Caco-2 (cell line): Measurements from ENCODE around the gene ANKRD66. TPM values are rescaled to one million over a fixed set of nuclear protein-coding genes. Genes with fewer than 3 reads are reported as not detected.

Experiments
- Bru-seq: library from RNA; stranded (reverse); fragments of 400-500 nt; gene quantifications from one replicate; lab custom pipeline; 2021; lab: Mats Ljungman, UMichigan
- BruChase-seq, 2 experiments: library from RNA; stranded (reverse); fragments of 400-500 nt; gene quantifications; one replicate each; lab custom pipeline; 2021; lab: Mats Ljungman, UMichigan
- BruUV-seq: library from RNA; stranded (reverse); fragments of 400-500 nt; replicated peaks from 2 replicates; lab custom pipeline; 2021; lab: Mats Ljungman, UMichigan
- CTCF ChIA-PET: fragments of 300-600 bp; sonication (Branson Sonifier 250); formaldehyde crosslinking; loops from one replicate; lab custom pipeline; 2022; ENCODE audit warnings: antibody characterized with exemption; lab: Charles Lee
- POLR2A ChIA-PET: fragments of 300-600 bp; sonication (Branson Sonifier 250); formaldehyde crosslinking; loops from one replicate; lab custom pipeline; 2022; ENCODE audit warnings: antibody characterized with exemption; lab: Charles Lee
- DNase-seq, 2 experiments: peaks; one replicate each; pipeline versions ENCODE4 v3.0.0 to v3.0.0-alpha.2; 2020 to 2022
- H3K27me3 ChIP-seq: replicated peaks from 2 replicates; pipeline ENCODE4 v1.6.0; 2011; ENCODE audit warnings: low read length; ENCODE audit not compliant: control insufficient read depth, insufficient read depth
- H3K36me3 ChIP-seq: 2 replicates; pipeline ENCODE4 v1.5.1; 2011; ENCODE audit warnings: low read length; ENCODE audit not compliant: control insufficient read depth, insufficient read depth
- H3K4me1 ChIP-seq: fragments of 250-450 bp; sonication (Bioruptor Pico); 2 replicates; pipeline ENCODE4 v1.5.1; 2020; ENCODE audit warnings: mild to moderate bottlenecking
- H3K4me3 ChIP-seq: 2 replicates; pipeline ENCODE4 v1.5.1; 2011; ENCODE audit warnings: low read depth, mild to moderate bottlenecking, control low read depth, low read length
- H3K9me3 ChIP-seq: fragments of 250-450 bp; sonication (Bioruptor Pico); 2 replicates; pipeline ENCODE4 v1.5.1; 2020; ENCODE audit warnings: mild to moderate bottlenecking, moderate library complexity
- H3K27ac Mint-ChIP-seq: one replicate; pipeline ENCODE4 v1.8.0; 2022; ENCODE audit warnings: mixed read lengths; ENCODE audit not compliant: unreplicated experiment
- H3K27me3 Mint-ChIP-seq: one replicate; pipeline ENCODE4 v1.8.0; 2022; ENCODE audit warnings: mixed read lengths; ENCODE audit not compliant: insufficient read depth, unreplicated experiment
- H3K36me3 Mint-ChIP-seq: one replicate; pipeline ENCODE4 v1.8.0; 2022; ENCODE audit warnings: mild to moderate bottlenecking, mixed read lengths; ENCODE audit not compliant: insufficient read depth, unreplicated experiment
- H3K4me1 Mint-ChIP-seq: one replicate; pipeline ENCODE4 v1.8.0; 2022; ENCODE audit warnings: low read depth, mixed read lengths; ENCODE audit not compliant: unreplicated experiment
- H3K4me3 Mint-ChIP-seq: one replicate; pipeline ENCODE4 v1.8.0; 2022; ENCODE audit warnings: mild to moderate bottlenecking, moderate library complexity, mixed read lengths; ENCODE audit not compliant: unreplicated experiment
- H3K9me3 Mint-ChIP-seq: one replicate; pipeline ENCODE4 v1.8.0; 2022; ENCODE audit warnings: mixed read lengths; ENCODE audit not compliant: unreplicated experiment
- intact Hi-C: fragments of 100-400 bp; cut with micrococcal nuclease; formaldehyde crosslinking; loops from one replicate; pipeline ENCODE4 v1.10.0; 2022; ENCODE audit not compliant: unreplicated experiment
- long read RNA-seq: library from polyadenylated mRNA; stranded (forward); transcript quantifications from one replicate; pipeline ENCODE4 v2.0.0, GENCODE V29; 2022
- total RNA-seq: library from RNA; stranded (reverse); gene quantifications from 2 replicates; pipeline ENCODE4 v1.2.3, GENCODE V29; 2022
- TF ChIP-seq, protein P1 (sequence below), 2 experiments: fragments of 200-600 bp in 1 of 2; IDR thresholded peaks; 1 replicate in 1 of 2; 2 replicates in 1 of 2; pipeline versions ENCODE4 v1.5.1 to v1.8.0; 2011 to 2022; ENCODE audit warnings: antibody characterized with exemption in 1 of 2, control low read depth in 1 of 2, inconsistent platforms in 1 of 2, low read depth in 1 of 2, low read length in 1 of 2, mild to moderate bottlenecking in 1 of 2, moderate library complexity in 1 of 2; ENCODE audit not compliant: insufficient read depth in 1 of 2, severe bottlenecking in 1 of 2, unreplicated experiment in 1 of 2

ANKRD66 gene
- total RNA-seq (not detected in 2 replicates), Bru-seq, nascent RNA (percentile 6 among the genes with signal in this experiment), BruChase-seq, experiment 1, labeled RNA remaining after a 2-hour chase (not detected), BruChase-seq, experiment 2, labeled RNA remaining after a 6-hour chase (not detected)
- long read RNA-seq: 0 reads

DNA sequence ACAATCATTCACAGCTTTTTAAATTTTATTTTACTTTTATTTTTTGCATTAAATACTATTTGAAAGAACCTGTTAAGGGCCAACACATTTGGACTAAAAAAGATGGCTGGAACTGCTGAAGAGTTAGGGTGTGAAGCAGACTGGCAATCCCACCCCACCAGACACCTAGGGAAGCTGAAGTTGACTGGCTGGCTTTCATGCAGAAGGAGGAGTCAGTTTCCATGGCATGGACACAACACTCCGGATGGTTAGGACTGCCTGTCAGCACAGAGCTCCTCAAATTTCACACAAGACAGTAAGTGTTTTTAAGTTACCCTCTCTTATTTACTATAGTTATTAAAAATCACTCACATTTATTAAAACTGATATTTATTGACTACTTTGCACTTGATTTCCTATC is at the start of gene ANKRD66:
Gene ANKRD66, plus strand, starts transcription at position 238 of the 400 bp plus-strand sequence. CDS start 5,016 bp downstream, outside the sequence.
- Mint-ChIP-seq H3K4me1 (no peaks in the 10 kb centered on the region), H3K9me3 (peaks cover 10% of the 10 kb centered on the region), H3K27ac (no peak within 1 kb of the TSS), H3K36me3 (no peaks in the 10 kb centered on the region), H3K4me3 (no peak within 1 kb of the TSS), H3K27me3 (peaks cover 9% of the 10 kb centered on the region)
- no peaks in the 10 kb centered on the region for H3K9me3 ChIP-seq
- BruUV-seq: no TSS peak
- POLR2A ChIA-PET: no interaction called here
- intact Hi-C loops: no loop called here
- H3K36me3 ChIP-seq: no peaks in the 10 kb centered on the region
- no peaks in the 10 kb centered on the region for H3K4me1 ChIP-seq
- CTCF ChIA-PET: no interaction called here
- TF ChIP-seq, protein P1, sequence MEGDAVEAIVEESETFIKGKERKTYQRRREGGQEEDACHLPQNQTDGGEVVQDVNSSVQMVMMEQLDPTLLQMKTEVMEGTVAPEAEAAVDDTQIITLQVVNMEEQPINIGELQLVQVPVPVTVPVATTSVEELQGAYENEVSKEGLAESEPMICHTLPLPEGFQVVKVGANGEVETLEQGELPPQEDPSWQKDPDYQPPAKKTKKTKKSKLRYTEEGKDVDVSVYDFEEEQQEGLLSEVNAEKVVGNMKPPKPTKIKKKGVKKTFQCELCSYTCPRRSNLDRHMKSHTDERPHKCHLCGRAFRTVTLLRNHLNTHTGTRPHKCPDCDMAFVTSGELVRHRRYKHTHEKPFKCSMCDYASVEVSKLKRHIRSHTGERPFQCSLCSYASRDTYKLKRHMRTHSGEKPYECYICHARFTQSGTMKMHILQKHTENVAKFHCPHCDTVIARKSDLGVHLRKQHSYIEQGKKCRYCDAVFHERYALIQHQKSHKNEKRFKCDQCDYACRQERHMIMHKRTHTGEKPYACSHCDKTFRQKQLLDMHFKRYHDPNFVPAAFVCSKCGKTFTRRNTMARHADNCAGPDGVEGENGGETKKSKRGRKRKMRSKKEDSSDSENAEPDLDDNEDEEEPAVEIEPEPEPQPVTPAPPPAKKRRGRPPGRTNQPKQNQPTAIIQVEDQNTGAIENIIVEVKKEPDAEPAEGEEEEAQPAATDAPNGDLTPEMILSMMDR (IDR thresholded peaks at IDR 0.05; ENCODE audit: insufficient read depth in 1 of 2, low read depth in 1 of 2, low read length in 1 of 2, severe bottlenecking in 1 of 2, unreplicated experiment in 1 of 2): no peak
- no peak for DNase-seq
- H3K27me3 ChIP-seq: no peaks in the 10 kb centered on the region
- H3K4me3 ChIP-seq: no peak within 1 kb of the TSS

DNA sequence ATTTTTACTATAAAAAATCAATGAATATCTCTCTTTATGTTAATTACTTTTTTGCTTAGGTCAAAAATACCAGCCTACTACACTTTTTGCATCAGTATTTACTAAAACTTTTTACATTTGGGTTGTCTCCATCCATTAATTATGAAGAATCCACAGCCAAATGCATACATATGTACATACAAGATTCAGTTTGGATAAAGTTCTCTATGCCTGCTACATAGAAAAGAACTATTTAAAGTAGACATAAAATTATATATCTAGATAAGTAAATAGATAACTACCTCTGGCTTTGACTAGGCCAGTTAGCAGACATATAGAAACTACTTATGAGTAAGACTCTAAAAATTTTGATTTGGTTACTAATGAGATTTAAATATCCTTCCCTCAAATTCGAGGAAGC is 46.8 kb upstream of the ANKRD66 start:
- BruUV-seq: no TSS peak
- POLR2A ChIA-PET: no interaction called here
- Histone ChIP-seq H3K27me3 (no peaks in the 10 kb centered on the region), H3K4me1 (no peaks in the 10 kb centered on the region), H3K36me3 (no peaks in the 10 kb centered on the region), H3K4me3 (no peak overlapping the region), H3K9me3 (no peaks in the 10 kb centered on the region)
- CTCF ChIA-PET: no interaction called here
- Mint-ChIP-seq H3K4me3 (no peak overlapping the region), H3K27me3 (peaks cover 17% of the 10 kb centered on the region), H3K27ac (no peak overlapping the region), H3K36me3 (no peaks in the 10 kb centered on the region), H3K9me3 (no peaks in the 10 kb centered on the region), H3K4me1 (no peaks in the 10 kb centered on the region)
- TF ChIP-seq, protein P1 (IDR thresholded peaks at IDR 0.05; ENCODE audit: insufficient read depth in 1 of 2, low read depth in 1 of 2, low read length in 1 of 2, severe bottlenecking in 1 of 2, unreplicated experiment in 1 of 2): no peak
- intact Hi-C loops: loop anchor here (10.0 kb wide), 1 partner anchor 295 kb away; no protein-coding TSS in a partner anchor
- no peak for DNase-seq

DNA sequence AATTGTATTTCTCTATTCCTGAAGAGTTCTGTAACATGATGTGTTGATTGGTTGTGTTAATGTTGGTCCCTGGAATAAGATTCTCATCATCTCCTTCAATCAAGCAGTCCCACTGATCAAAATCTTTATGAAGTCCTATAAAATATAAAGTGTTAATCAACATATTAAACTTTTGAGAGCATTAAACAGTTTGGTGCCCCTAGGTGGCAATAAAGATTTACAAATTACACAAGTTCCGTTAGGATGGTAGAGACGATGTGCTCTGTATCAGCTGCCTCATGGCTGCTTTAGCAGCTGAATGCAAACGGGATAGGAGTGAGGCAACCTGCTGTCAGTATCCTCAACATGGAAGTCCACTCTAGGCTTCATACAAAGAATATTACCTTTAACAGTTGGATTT is 42.2 kb upstream of the ANKRD66 start:
- no peaks in the 10 kb centered on the region for H3K36me3 Mint-ChIP-seq
- H3K9me3 ChIP-seq: no peaks in the 10 kb centered on the region
- no peak overlapping the region for H3K4me3 ChIP-seq
- no peaks in the 10 kb centered on the region for H3K4me1 ChIP-seq
- H3K36me3 ChIP-seq: no peaks in the 10 kb centered on the region
- H3K9me3 Mint-ChIP-seq: no peaks in the 10 kb centered on the region
- ChIA-PET CTCF (no interaction called here), POLR2A (no interaction called here)
- H3K4me3 Mint-ChIP-seq: no peak overlapping the region
- no peaks in the 10 kb centered on the region for H3K27me3 ChIP-seq
- no peaks in the 10 kb centered on the region for H3K4me1 Mint-ChIP-seq
- H3K27ac Mint-ChIP-seq: no peak overlapping the region
- peaks cover 10% of the 10 kb centered on the region for H3K27me3 Mint-ChIP-seq
- intact Hi-C loops: loop anchor here (10.0 kb wide), 1 partner anchor 290 kb away; no protein-coding TSS in a partner anchor
- no peak for DNase-seq
- BruUV-seq: no TSS peak
- TF ChIP-seq, protein P1 (IDR thresholded peaks at IDR 0.05; ENCODE audit: insufficient read depth in 1 of 2, low read depth in 1 of 2, low read length in 1 of 2, severe bottlenecking in 1 of 2, unreplicated experiment in 1 of 2): no peak
